Small intestine (tissue), 7 donors: ENCODE results near the gene GK. TPM values are rescaled to one million over a fixed set of nuclear protein-coding genes. Genes with fewer than 3 reads are reported as not detected.
A peak's percentile ranks its signal among the peaks of the same experiment; 100 is the strongest.
"Not testable (repeated sequence)": the region's sequence is repeated elsewhere in the genome, so short reads cannot be mapped to it uniquely, and the experiment has no call there.

Source experiments
- DNase-seq, 2 donors: peaks; one replicate each; pipeline versions ENCODE4 v3.0.0 to v3.0.0-alpha.2; 2013
- FAIRE-seq: peaks from 2 replicates; lab custom pipeline; 2012; peaks lifted over from hg19 to GRCh38; lab: Jason Lieb, UNC
- H3K27ac ChIP-seq, 3 donors: one replicate each; pipeline ENCODE4 v1.5.1; 2013; ENCODE audit warnings: low read length in 2 of 3, mild to moderate bottlenecking in 2 of 3, control low read depth in 1 of 3, inconsistent platforms in 1 of 3, low read depth in 1 of 3, moderate library complexity in 1 of 3
- H3K27me3 ChIP-seq, 3 donors: one replicate each; pipeline ENCODE4 v1.6.1; 2013; ENCODE audit warnings: low read length in 3 of 3, inconsistent platforms in 1 of 3; ENCODE audit not compliant: control insufficient read depth in 3 of 3, insufficient read depth in 3 of 3
- H3K36me3 ChIP-seq, 3 donors: one replicate each; pipeline ENCODE4 v1.6.1; 2013; ENCODE audit warnings: low read length in 3 of 3, inconsistent platforms in 1 of 3, low read depth in 1 of 3, mild to moderate bottlenecking in 1 of 3, moderate library complexity in 1 of 3; ENCODE audit not compliant: control insufficient read depth in 3 of 3, insufficient read depth in 2 of 3
- H3K4me1 ChIP-seq, 3 donors: one replicate each; pipeline ENCODE4 v1.6.1; 2013; ENCODE audit warnings: low read length in 2 of 3, inconsistent platforms in 1 of 3, low read depth in 1 of 3, mild to moderate bottlenecking in 1 of 3, moderate library complexity in 1 of 3; ENCODE audit not compliant: control insufficient read depth in 3 of 3, insufficient read depth in 2 of 3
- H3K4me3 ChIP-seq, 3 donors: one replicate each; pipeline ENCODE4 v1.5.1; 2013; ENCODE audit warnings: low read length in 3 of 3, control low read depth in 1 of 3, inconsistent platforms in 1 of 3, low read depth in 1 of 3, mild to moderate bottlenecking in 1 of 3, moderate library complexity in 1 of 3
- H3K9me3 ChIP-seq, 2 donors: one replicate each; pipeline ENCODE4 v1.6.1; 2013; ENCODE audit warnings: low read depth in 1 of 2, low read length in 1 of 2; ENCODE audit not compliant: control insufficient read depth in 2 of 2, insufficient read depth in 1 of 2
- WGBS, 3 donors: extraction: QIAGEN DNeasy Blood & Tissue Kit; methylation state at CpG; one replicate each; pipeline ENCODE4 v1.1.7; 2013; 5-methylcytosine and 5-hydroxymethylcytosine counted together
- polyA plus RNA-seq, 4 donors: library from polyadenylated mRNA; stranded (reverse) in 3 of 4; unstranded in 1 of 4; fragments of 200-250 nt in 3 of 4; fragments of 120-200 nt in 1 of 4; gene quantifications; one replicate each; pipeline versions ENCODE4 v1.2.1 to v1.2.3, GENCODE V29; 2013
- donor health status: healthy with polysubstance abuse.
- donor health status: control.
- donor health status: control.
- donor health status: Bipolar disorder and iron deficiency.
- donor health status: healthy.

The GK gene
- polyA plus RNA-seq, 4 donors, result 20.7 to 168 (median 86.8) TPM

- not testable (repeated sequence) for FAIRE-seq, DNase-seq, H3K36me3 ChIP-seq, H3K4me1 ChIP-seq, H3K27me3 ChIP-seq, H3K27ac ChIP-seq, H3K4me3 ChIP-seq, H3K9me3 ChIP-seq
- 87 to 93% (median 88%) methylated on average over 3 to 5 of the region's 5 CpGs for WGBS, 3 donors
Observed at GRCh38 chrX:30639702-30640101, 13.5 kb upstream of the GK start.

GRCh38 chrX:30642642-30643041 lies 10.6 kb upstream of the GK start:
- WGBS, 3 donors, result 82 to 93% (median 88%) methylated on average over 3 of the region's 3 CpGs
- Histone ChIP-seq H3K27me3 (no peaks in the 10 kb centered on the region), H3K27ac (no peak overlapping the region), H3K4me1 (no peaks in the 10 kb centered on the region), H3K36me3 (no peaks in the 10 kb centered on the region), H3K4me3 (no peak overlapping the region), H3K9me3 (peaks cover 0 to 7% of the 10 kb centered on the region in 2 donors)
- no peak for FAIRE-seq
- no peak for DNase-seq

GRCh38 chrX:30643313-30643821 lies 9.9 kb upstream of the GK start:
- FAIRE-seq, result no peak
- Histone ChIP-seq H3K27ac (no peak overlapping the region), H3K9me3 (peaks cover 0 to 7% of the 10 kb centered on the region in 2 donors), H3K4me1 (no peaks in the 10 kb centered on the region), H3K4me3 (no peak overlapping the region), H3K36me3 (no peaks in the 10 kb centered on the region), H3K27me3 (no peaks in the 10 kb centered on the region)
- no peak for DNase-seq
- 50 to 80% (median 69%) methylated on average over 2 of the region's 2 CpGs for WGBS, 3 donors

- no peaks in the 10 kb centered on the region for H3K9me3 ChIP-seq
- no peaks in the 10 kb centered on the region for H3K27me3 ChIP-seq
- H3K4me3 ChIP-seq, result no peak overlapping the region
- DNase-seq, result peak; percentile 72 to 87
- H3K27ac ChIP-seq, result peak overlapping the region in 2 of 3 donors; percentile 75 to 85
- WGBS, 3 donors, result 11 to 42% (median 41%) methylated on average over 2 of the region's 2 CpGs
- no peaks in the 10 kb centered on the region for H3K36me3 ChIP-seq
- peaks cover 0 to 3% (median 0%) of the 10 kb centered on the region in 3 donors for H3K4me1 ChIP-seq
- no peak for FAIRE-seq
Observed at GRCh38 chrX:30649859-30650258, 3.4 kb upstream of the GK start.

- FAIRE-seq (no peak), DNase-seq (peak; percentile 91 to 94)
- Histone ChIP-seq H3K9me3 (no peaks in the 10 kb centered on the region), H3K27ac (peak overlapping the region; percentile 55 to 95 (median 88)), H3K4me3 (peak overlapping the region; percentile 4 to 82 (median 81)), H3K27me3 (no peaks in the 10 kb centered on the region), H3K36me3 (peaks cover 0 to 2% (median 0%) of the 10 kb centered on the region in 3 donors), H3K4me1 (peaks cover 0 to 6% (median 0%) of the 10 kb centered on the region in 3 donors)
- 1 to 38% (median 9%) methylated on average over 23 to 65 of the region's 65 CpGs for WGBS, 3 donors
Observed at GRCh38 chrX:30652527-30653414, 452 bp upstream of the GK start.

- Histone ChIP-seq H3K27ac (peak overlapping the region in 2 of 3 donors; percentile 25 to 82), H3K4me3 (peak overlapping the region in 2 of 3 donors; percentile 81 to 82), H3K4me1 (peaks cover 0 to 14% (median 0%) of the 10 kb centered on the region in 3 donors)
- H3K36me3 ChIP-seq, H3K27me3 ChIP-seq, DNase-seq, H3K9me3 ChIP-seq, FAIRE-seq: not testable (repeated sequence)
- WGBS, 3 donors, result 40 to 70% (median 65%) methylated on average over 12 to 13 of the region's 13 CpGs
Observed at GRCh38 chrX:30654386-30654785, 1.2 kb downstream of the GK start.

- Histone ChIP-seq H3K4me1 (peaks cover 0 to 17% (median 0%) of the 10 kb centered on the region in 3 donors), H3K36me3 (peaks cover 0 to 2% (median 0%) of the 10 kb centered on the region in 3 donors), H3K27me3 (no peaks in the 10 kb centered on the region), H3K9me3 (no peaks in the 10 kb centered on the region), H3K27ac (peak overlapping the region in 2 of 3 donors; percentile 22 to 82), H3K4me3 (peak overlapping the region in 2 of 3 donors; percentile 10 to 81)
- DNase-seq (peak; percentile 24 to 33), FAIRE-seq (no peak)
- 34 to 55% (median 48%) methylated on average over 2 of the region's 2 CpGs for WGBS, 3 donors
Observed at GRCh38 chrX:30654989-30655607, 1.9 kb downstream of the GK start.

GRCh38 chrX:30655991-30656390 lies 2.8 kb downstream of the GK start:
- Histone ChIP-seq H3K9me3 (no peaks in the 10 kb centered on the region), H3K27me3 (no peaks in the 10 kb centered on the region), H3K36me3 (peaks cover 0 to 5% (median 0%) of the 10 kb centered on the region in 3 donors), H3K4me3 (no peak overlapping the region), H3K4me1 (peaks cover 0 to 17% (median 0%) of the 10 kb centered on the region in 3 donors), H3K27ac (peak overlapping the region in 1 of 3 donors; percentile 82)
- peak; percentile 38 to 42 for DNase-seq
- 29 to 69% (median 41%) methylated on average over 3 of the region's 3 CpGs for WGBS, 3 donors
- no peak for FAIRE-seq
